ENCODE measurements around the gene SARDH. TPM values are rescaled to one million over a fixed set of nuclear protein-coding genes. Genes with fewer than 3 reads are reported as not detected.

Gene SARDH
- total RNA-seq, 2 experiments from 2014 or later = 1.6 to 2.1 TPM

- POLR2A ChIA-PET = no interaction called here
- CTCF ChIA-PET = interaction anchor here (1.3 kb wide), 1 partner anchor 118 kb away, joined by 3 read pairs; no protein-coding TSS in a partner anchor
Measured at GRCh38 chr9:133709691-133710571, 28.2 kb downstream of the SARDH start.

GRCh38 chr9:133709015-133709611 lies 29.0 kb downstream of the SARDH start:
- ChIA-PET CTCF (interaction anchor here (0.6 to 1.6 kb wide), 3 partner anchors 26 to 132 kb away, joined by 3 to 7 read pairs (median 6); no protein-coding TSS in a partner anchor), POLR2A (no interaction called here)

- POLR2A ChIA-PET = no interaction called here
Measured at GRCh38 chr9:133708246-133709014, 29.7 kb downstream of the SARDH start.

GRCh38 chr9:133707763-133708245 lies 30.3 kb downstream of the SARDH start:
- CTCF ChIA-PET = interaction anchor here (1.6 kb wide), 1 partner anchor 24 kb away, joined by 6 read pairs; no protein-coding TSS in a partner anchor
- POLR2A ChIA-PET = no interaction called here

More at GRCh38 chr9:133708246-133709014, 29.7 kb downstream of the SARDH start:
- CTCF ChIA-PET = interaction anchor here (0.6 to 1.6 kb wide), 3 partner anchors 25 to 132 kb away, joined by 3 to 7 read pairs (median 6); no protein-coding TSS in a partner anchor

GRCh38 chr9:133707065-133707762 lies 30.9 kb downstream of the SARDH start:
- ChIA-PET CTCF (no interaction called here), POLR2A (no interaction called here)

GRCh38 chr9:133706307-133707050 lies 31.7 kb downstream of the SARDH start:
- POLR2A ChIA-PET = no interaction called here

GRCh38 chr9:133705576-133705975 lies 32.6 kb downstream of the SARDH start:
- CTCF ChIA-PET = no interaction called here
- POLR2A ChIA-PET = no interaction called here

More at GRCh38 chr9:133706307-133707050, 31.7 kb downstream of the SARDH start:
- CTCF ChIA-PET = no interaction called here

- CTCF ChIA-PET = interaction anchor here (1.0 kb wide), 1 partner anchor 557 kb away, joined by 4 read pairs; no protein-coding TSS in a partner anchor
Measured at GRCh38 chr9:133704711-133705181, 33.4 kb downstream of the SARDH start.

GRCh38 chr9:133703591-133704399 lies 34.4 kb downstream of the SARDH start:
- CTCF ChIA-PET = interaction anchor here (1.0 kb wide), 1 partner anchor 556 kb away, joined by 4 read pairs; no protein-coding TSS in a partner anchor
- POLR2A ChIA-PET = no interaction called here

More at GRCh38 chr9:133704711-133705181, 33.4 kb downstream of the SARDH start:
- POLR2A ChIA-PET = no interaction called here

- ChIA-PET CTCF (interaction anchor here (1.2 kb wide), 1 partner anchor 11 kb away, joined by 4 read pairs; no protein-coding TSS in a partner anchor), POLR2A (interaction anchor here (0.8 to 2.6 kb wide), 2 partner anchors 19 to 26 kb away, joined by 4 to 13 read pairs; no protein-coding TSS in a partner anchor)
Measured at GRCh38 chr9:133702798-133703590, 35.2 kb downstream of the SARDH start.

GRCh38 chr9:133701981-133702797 lies 36.0 kb downstream of the SARDH start:
- ChIA-PET CTCF (interaction anchor here (1.2 kb wide), 2 partner anchors 11 to 25 kb away, joined by 3 to 4 read pairs; no protein-coding TSS in a partner anchor), POLR2A (interaction anchor here (0.8 to 2.6 kb wide), 3 partner anchors 18 to 25 kb away, joined by 4 to 13 read pairs (median 4); no protein-coding TSS in a partner anchor)

GRCh38 chr9:133701321-133701980 lies 36.7 kb downstream of the SARDH start:
- ChIA-PET POLR2A (interaction anchor here (0.6 to 2.6 kb wide), 3 partner anchors 9 to 22 kb away, joined by 3 to 13 read pairs (median 4); no protein-coding TSS in a partner anchor), CTCF (interaction anchor here (1.2 to 1.6 kb wide), 3 partner anchors 10 to 24 kb away, joined by 3 to 7 read pairs (median 4); no protein-coding TSS in a partner anchor)

- POLR2A ChIA-PET = interaction anchor here (0.6 to 2.6 kb wide), 3 partner anchors 9 to 22 kb away, joined by 3 to 13 read pairs (median 4); no protein-coding TSS in a partner anchor
- CTCF ChIA-PET = interaction anchor here (1.2 to 1.6 kb wide), 2 partner anchors 17 to 24 kb away, joined by 3 to 7 read pairs; no protein-coding TSS in a partner anchor
Measured at GRCh38 chr9:133700819-133701320, 37.3 kb downstream of the SARDH start.

GRCh38 chr9:133699546-133699945 lies 38.6 kb downstream of the SARDH start:
- POLR2A ChIA-PET = no interaction called here
- CTCF ChIA-PET = no interaction called here

Data from activated CD8-positive, alpha-beta memory T cell treated with anti-CD3 and anti-CD28 coated beads for 36 hours (primary cell).